ENCODE measurements around the gene INPP5B.
"Not testable (repeated sequence)": the region's sequence is repeated elsewhere in the genome, so short reads cannot be mapped to it uniquely, and the experiment has no call there.

Gene INPP5B

DNA sequence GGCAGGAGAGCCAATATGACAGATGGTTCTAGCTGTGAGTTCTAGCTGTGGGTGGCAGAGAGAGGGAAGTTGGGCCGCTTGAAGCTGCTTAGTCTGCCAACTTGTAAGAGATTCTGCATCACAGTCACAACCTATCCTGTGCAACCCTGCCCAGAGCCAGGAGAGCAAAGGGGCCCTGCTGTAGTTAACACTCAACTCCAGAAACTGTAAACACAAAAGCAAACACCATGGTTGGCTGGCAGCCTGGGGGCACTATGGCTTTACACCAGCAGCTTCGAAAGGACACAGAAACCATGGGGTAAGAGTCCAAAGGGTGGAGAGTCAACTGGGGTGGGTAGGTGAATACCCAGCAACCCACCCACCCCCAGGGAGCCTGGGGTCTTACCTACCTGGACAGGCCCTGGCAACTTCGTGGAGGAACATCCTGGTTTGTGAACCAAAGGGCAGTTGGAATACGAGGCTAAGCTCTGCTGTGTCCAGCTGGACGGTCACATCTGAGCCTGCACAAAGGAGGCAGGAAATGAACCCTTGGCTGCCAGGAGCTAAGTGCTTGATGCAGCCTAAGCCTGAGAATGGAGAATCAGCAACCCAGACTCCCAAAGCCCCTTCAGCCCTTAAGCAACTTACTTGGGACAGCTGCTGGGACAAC is 6.4 kb downstream of the INPP5B start:
- DNase-seq (ENCODE audit: low read depth) = peak; percentile 63
- H3K4me3 ChIP-seq (ENCODE audit: low read depth, low read length) = 0 out of 2 replicates have a peak overlapping the region, but pooled peaks have one; percentile 5
- TF ChIP-seq, protein P1, sequence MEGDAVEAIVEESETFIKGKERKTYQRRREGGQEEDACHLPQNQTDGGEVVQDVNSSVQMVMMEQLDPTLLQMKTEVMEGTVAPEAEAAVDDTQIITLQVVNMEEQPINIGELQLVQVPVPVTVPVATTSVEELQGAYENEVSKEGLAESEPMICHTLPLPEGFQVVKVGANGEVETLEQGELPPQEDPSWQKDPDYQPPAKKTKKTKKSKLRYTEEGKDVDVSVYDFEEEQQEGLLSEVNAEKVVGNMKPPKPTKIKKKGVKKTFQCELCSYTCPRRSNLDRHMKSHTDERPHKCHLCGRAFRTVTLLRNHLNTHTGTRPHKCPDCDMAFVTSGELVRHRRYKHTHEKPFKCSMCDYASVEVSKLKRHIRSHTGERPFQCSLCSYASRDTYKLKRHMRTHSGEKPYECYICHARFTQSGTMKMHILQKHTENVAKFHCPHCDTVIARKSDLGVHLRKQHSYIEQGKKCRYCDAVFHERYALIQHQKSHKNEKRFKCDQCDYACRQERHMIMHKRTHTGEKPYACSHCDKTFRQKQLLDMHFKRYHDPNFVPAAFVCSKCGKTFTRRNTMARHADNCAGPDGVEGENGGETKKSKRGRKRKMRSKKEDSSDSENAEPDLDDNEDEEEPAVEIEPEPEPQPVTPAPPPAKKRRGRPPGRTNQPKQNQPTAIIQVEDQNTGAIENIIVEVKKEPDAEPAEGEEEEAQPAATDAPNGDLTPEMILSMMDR (IDR thresholded peaks at IDR 0.05; ENCODE audit: control insufficient read depth, extremely low read depth, insufficient read depth) = no peak

DNA sequence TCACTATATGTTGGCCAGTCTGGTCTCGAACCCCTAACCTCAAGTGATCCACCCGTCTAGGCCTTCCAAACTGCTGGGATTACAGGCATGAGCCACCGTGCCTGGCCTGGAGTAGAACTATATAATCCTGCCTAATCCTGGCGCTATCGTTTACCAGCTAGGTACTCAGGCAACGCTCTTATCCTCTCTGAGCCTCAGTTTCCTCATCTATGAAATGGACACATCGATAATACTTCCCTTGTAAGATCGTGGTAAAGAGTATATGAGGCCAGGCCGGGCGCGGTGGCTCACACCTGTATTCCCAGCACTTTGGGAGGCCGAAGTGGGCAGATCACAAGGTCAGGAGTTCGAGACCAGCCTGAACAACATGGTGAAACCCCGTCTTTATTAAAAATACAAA is 10.1 kb downstream of the INPP5B start:
- H3K4me3 ChIP-seq (ENCODE audit: low read depth, low read length); DNase-seq (ENCODE audit: low read depth): not testable (repeated sequence)

DNA sequence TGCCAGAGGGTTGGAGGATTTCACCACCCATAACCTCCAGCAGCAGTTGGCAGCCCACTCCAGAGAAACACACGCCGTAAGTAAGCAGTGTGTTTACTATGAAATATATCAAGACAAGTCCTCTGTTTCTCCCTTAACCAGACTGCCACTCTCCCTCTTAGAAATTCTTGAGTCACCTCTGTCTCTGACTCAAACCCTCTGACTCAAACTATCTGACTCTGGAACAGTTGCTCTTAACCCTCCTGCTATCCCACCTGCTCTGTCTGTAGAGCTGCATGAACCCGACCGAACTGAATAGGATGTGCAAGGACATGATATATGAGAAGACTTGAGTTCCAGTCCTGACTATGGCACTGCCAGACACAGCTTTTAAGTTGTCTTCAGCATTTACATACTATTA is 14.1 kb downstream of the INPP5B start:
- no peak overlapping the region; the same call in 1 of the 2 replicates for H3K4me3 ChIP-seq (ENCODE audit: low read depth, low read length)
- DNase-seq (ENCODE audit: low read depth) = no peak

DNA sequence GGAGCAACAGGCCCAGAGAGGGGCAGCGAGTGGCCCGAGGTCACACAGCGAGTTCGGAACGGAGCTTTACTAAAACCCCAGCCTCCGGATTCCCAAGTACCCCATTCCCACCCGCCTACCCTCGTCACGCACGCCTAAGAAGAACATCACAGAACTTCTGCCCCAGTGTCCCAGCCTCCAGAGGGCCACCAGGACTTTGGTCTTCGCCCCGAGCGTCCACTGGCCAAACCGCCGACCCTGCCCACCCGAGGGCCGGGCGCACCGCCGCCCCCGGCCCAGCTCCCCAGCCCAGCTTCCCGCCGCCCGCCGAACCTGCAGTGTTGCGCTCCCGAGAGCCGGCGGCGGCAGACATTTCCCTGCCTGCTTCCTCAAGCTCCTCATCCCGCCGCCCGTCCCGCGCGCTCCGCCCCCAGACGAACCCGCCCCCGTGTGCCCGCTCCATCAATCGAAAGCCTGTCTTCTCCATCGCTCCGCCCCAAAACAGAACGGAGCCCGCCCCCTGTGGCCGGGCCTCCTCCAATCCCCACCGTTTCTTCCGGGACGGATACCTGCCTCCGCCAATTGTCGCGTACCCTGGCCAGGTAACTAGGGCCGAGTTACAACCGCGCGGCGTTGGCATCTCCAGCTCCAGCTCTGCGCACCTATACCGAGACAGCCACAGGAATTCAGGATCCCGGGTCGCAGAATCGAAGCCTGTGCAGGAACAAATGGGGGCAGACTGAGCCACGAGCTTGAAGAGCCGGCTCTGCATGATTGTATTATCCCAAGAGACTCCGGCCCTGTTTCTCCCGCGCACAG is 15.3 kb downstream of the INPP5B start:
- peak overlapping the region; percentile 61 for H3K4me3 ChIP-seq (ENCODE audit: low read depth, low read length)
- peak; percentile 93 for DNase-seq (ENCODE audit: low read depth)
- TF ChIP-seq, protein P1 (IDR thresholded peaks at IDR 0.05; ENCODE audit: control insufficient read depth, extremely low read depth, insufficient read depth) = no peak

More for the DNA sequence above, 14.1 kb downstream of the INPP5B start:
- TF ChIP-seq, protein P1 (IDR thresholded peaks at IDR 0.05; ENCODE audit: control insufficient read depth, extremely low read depth, insufficient read depth) = no peak

DNA sequence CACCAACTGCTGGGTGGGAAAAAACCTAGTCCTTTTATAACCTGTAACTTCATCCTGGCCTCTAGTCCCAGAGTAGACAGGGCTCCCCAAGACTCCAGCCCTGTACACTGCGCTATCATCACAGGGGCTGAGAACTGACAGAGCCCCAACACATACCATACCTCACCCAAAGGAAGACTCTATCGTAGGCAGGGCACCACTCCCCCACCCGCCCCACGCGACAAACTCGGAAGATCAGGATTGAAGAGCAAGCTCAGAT is 15.8 kb downstream of the INPP5B start:
- DNase-seq (ENCODE audit: low read depth) = no peak
- TF ChIP-seq, protein P1 (IDR thresholded peaks at IDR 0.05; ENCODE audit: control insufficient read depth, extremely low read depth, insufficient read depth) = no peak

DNA sequence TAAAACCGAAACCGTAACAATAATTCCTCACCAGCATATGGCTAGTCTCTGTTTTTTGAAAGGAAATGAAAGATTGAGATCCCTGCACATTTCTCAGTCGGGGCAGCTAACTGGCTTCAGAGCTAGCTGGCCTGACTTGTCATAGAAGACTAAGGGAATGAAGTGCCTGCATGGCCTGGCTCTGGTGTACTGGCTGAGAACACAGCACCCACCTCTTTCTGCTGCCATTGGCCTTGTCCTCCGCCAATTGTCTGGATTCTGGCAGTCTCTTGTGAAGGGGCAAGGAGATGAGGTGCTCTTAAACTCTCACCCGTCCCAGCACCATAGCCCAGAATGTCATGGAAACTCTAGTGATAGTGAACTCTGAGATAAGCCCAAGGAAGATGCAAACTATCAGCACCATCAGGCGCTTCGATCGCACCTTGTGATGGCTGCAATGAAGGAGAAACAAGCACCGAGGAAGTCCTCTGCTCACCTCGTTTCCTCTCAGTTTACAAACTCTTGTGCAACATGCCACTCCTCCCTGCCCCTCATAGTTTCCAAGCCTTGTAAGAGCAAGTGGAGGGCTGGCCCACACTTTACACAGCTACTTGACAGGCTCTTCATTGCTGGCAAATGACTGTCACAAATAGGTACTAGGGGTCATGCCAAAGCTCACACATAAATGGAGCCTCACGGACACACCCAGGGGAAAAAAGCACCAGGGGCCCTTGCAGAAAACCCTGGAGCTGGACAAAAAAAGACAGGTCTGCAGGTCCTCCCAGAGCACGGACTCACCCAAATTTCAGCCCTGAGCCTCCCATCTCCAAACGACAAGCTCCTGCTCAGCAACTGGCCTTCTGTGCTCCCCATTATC is 16.4 kb downstream of the INPP5B start:
- TF ChIP-seq, protein P1 (IDR thresholded peaks at IDR 0.05; ENCODE audit: control insufficient read depth, extremely low read depth, insufficient read depth) = no peak
- H3K4me3 ChIP-seq (ENCODE audit: low read depth, low read length) = peak overlapping the region; percentile 61
- DNase-seq (ENCODE audit: low read depth) = no peak

More for the DNA sequence above, 15.8 kb downstream of the INPP5B start:
- H3K4me3 ChIP-seq (ENCODE audit: low read depth, low read length) = peak overlapping the region; percentile 61

Data from LNCaP clone FGC (cell line).